GM12878 (cell line): Measurements from ENCODE around the gene DUSP14. TPM values are rescaled to one million over a fixed set of nuclear protein-coding genes. Genes with fewer than 3 reads are reported as not detected.

Experiments
- ATAC-seq: fragments of 200-7000 bp; cut with Tn5 transposase; 3 replicates; pipeline ENCODE4 v1.9.1; 2020; ENCODE audit warnings: mild to moderate bottlenecking, moderate library complexity
- BruUV-seq: library from RNA; stranded (reverse); fragments of 400-500 nt; replicated peaks from 2 replicates; lab custom pipeline; 2021; lab: Mats Ljungman, UMichigan
- CTCF ChIA-PET: fragments of 300-600 bp; sonication (Branson Sonifier 250); formaldehyde crosslinking; extraction: SDS; loops from one replicate; lab custom pipeline; 2021; ENCODE audit warnings: inconsistent platforms; lab: Yijun Ruan, JAX
- POLR2A ChIA-PET: fragments of 350-600 bp; formaldehyde crosslinking; extraction: SDS; loops from one replicate; lab custom pipeline; 2021; ENCODE audit warnings: inconsistent platforms; lab: Charles Lee
- RAD21 ChIA-PET: fragments of 300-600 bp; sonication (Branson Sonifier 250); formaldehyde crosslinking; loops from one replicate; lab custom pipeline; 2023; ENCODE audit warnings: antibody characterized with exemption; ENCODE audit not compliant: unreplicated experiment; lab: Charles Lee
- SMC1A ChIA-PET: fragments of 300-600 bp; sonication (Branson Sonifier 250); formaldehyde crosslinking; loops from one replicate; lab custom pipeline; 2023; ENCODE audit not compliant: unreplicated experiment, uncharacterized antibody; lab: Charles Lee
- DNase-seq: peaks from one replicate; pipeline ENCODE4 v3.0.0-alpha.2; 2011; ENCODE audit warnings: low read depth, low spot score
- FAIRE-seq: peaks from 3 replicates; lab custom pipeline; 2011; peaks lifted over from hg19 to GRCh38; lab: Jason Lieb, UNC
- H2AFZ ChIP-seq: 2 replicates; pipeline ENCODE4 v1.6.0; 2011; ENCODE audit warnings: low read depth, low read length, control low read depth; ENCODE audit not compliant: control insufficient read depth
- H3K27ac ChIP-seq: 2 replicates; pipeline ENCODE4 v1.5.1; 2011; ENCODE audit warnings: control low read depth; ENCODE audit not compliant: control insufficient read depth, insufficient read depth
- H3K27me3 ChIP-seq, 2 experiments: replicated peaks in 1 of 2; 2 replicates each; pipeline versions ENCODE4 v1.6.0 to v1.6.1; 2011; ENCODE audit warnings: low read length in 1 of 2; ENCODE audit not compliant: control insufficient read depth in 2 of 2, insufficient read depth in 2 of 2
- H3K36me3 ChIP-seq, 2 experiments: 2 replicates each; pipeline ENCODE4 v1.5.1; 2011; ENCODE audit warnings: low read length in 1 of 2; ENCODE audit not compliant: control insufficient read depth in 2 of 2, insufficient read depth in 2 of 2
- H3K4me1 ChIP-seq: 2 replicates; pipeline ENCODE4 v1.6.1; 2011; ENCODE audit warnings: mild to moderate bottlenecking, low read length, moderate library complexity, mixed read lengths; ENCODE audit not compliant: control insufficient read depth, insufficient read depth
- H3K4me2 ChIP-seq: 2 replicates; pipeline ENCODE4 v1.6.0; 2011; ENCODE audit warnings: control low read depth; ENCODE audit not compliant: control insufficient read depth, insufficient read depth
- H3K4me3 ChIP-seq: fragments of 200-600 bp; sonication (generic); 2 replicates; pipeline ENCODE4 v1.5.1; 2016
- H3K79me2 ChIP-seq: 2 replicates; pipeline ENCODE4 v1.6.0; 2011; ENCODE audit warnings: low read length; ENCODE audit not compliant: control insufficient read depth, insufficient read depth
- H3K9ac ChIP-seq: 2 replicates; pipeline ENCODE4 v1.8.0; 2011; ENCODE audit warnings: low read length, control low read depth, mixed read lengths; ENCODE audit not compliant: control insufficient read depth, insufficient read depth
- H3K9me3 ChIP-seq: replicated peaks from 3 replicates; pipeline ENCODE4 v1.5.1; 2011; ENCODE audit warnings: mild to moderate bottlenecking, low read length; ENCODE audit not compliant: control insufficient read depth, insufficient read depth
- H4K20me1 ChIP-seq: 2 replicates; pipeline ENCODE4 v1.6.0; 2011; ENCODE audit not compliant: control insufficient read depth, insufficient read depth
- ATF3 ChIP-seq: IDR thresholded peaks from 2 replicates; pipeline ENCODE4 v1.6.1; 2011; ENCODE audit warnings: low read depth, mild to moderate bottlenecking, low read length, moderate library complexity, borderline replicate concordance; ENCODE audit errors: extremely low read depth
- CREB1 ChIP-seq: IDR thresholded peaks from 2 replicates; pipeline ENCODE4 v1.6.1; 2012; ENCODE audit warnings: low read depth, mild to moderate bottlenecking, inconsistent platforms
- CUX1 ChIP-seq: IDR thresholded peaks from 2 replicates; pipeline ENCODE4 v1.6.1; 2012; ENCODE audit warnings: improper control_type of control experiment, low read depth, low read length; ENCODE audit not compliant: insufficient replicate concordance
- FOXK2 ChIP-seq: fragments of 450-650 bp; IDR thresholded peaks from 2 replicates; pipeline ENCODE4 v1.6.1; 2017; ENCODE audit warnings: mild to moderate bottlenecking, moderate library complexity
- GATAD2B ChIP-seq: fragments of 450-650 bp; conservative IDR thresholded peaks from 2 replicates; pipeline ENCODE4 v1.6.1; 2017; ENCODE audit warnings: low read depth, mild to moderate bottlenecking, moderate library complexity
- IKZF1 ChIP-seq: fragments of 450-650 bp; conservative IDR thresholded peaks from 2 replicates; pipeline ENCODE4 v1.6.1; 2017; ENCODE audit warnings: antibody characterized with exemption, mild to moderate bottlenecking
- NFYB ChIP-seq: IDR thresholded peaks from 2 replicates; pipeline ENCODE4 v1.6.1; 2011; ENCODE audit warnings: low read depth, mild to moderate bottlenecking, low read length, improper control_type of control experiment, moderate library complexity; ENCODE audit not compliant: insufficient read depth
- NR2C2 ChIP-seq: IDR thresholded peaks from 2 replicates; pipeline ENCODE4 v1.6.1; 2011; ENCODE audit warnings: borderline replicate concordance, low read depth; ENCODE audit not compliant: control insufficient read depth, insufficient read length
- POLR2A ChIP-seq: IDR thresholded peaks from 2 replicates; pipeline ENCODE4 v1.6.1; 2011; ENCODE audit warnings: low read depth, mild to moderate bottlenecking, low read length
- RB1 ChIP-seq: fragments of 450-650 bp; formaldehyde crosslinking; IDR thresholded peaks from 2 replicates; pipeline ENCODE4 v1.6.1; 2017; ENCODE audit warnings: mild to moderate bottlenecking, borderline replicate concordance
- RELB ChIP-seq: fragments of 450-650 bp; IDR thresholded peaks from 2 replicates; pipeline ENCODE4 v1.6.1; 2017; ENCODE audit warnings: low read depth, mild to moderate bottlenecking, moderate library complexity
- REST ChIP-seq: IDR thresholded peaks from 2 replicates; pipeline ENCODE4 v1.6.1; 2012; ENCODE audit warnings: mild to moderate bottlenecking, low read depth, low read length
- WGBS: methylation state at CpG from one replicate; pipeline ENCODE4 v1.1.6; 2016; ENCODE audit warnings: low lambda C conversion rate; ENCODE audit not compliant: insufficient replicate concordance, insufficient coverage; ENCODE audit errors: missing lambda C conversion rate; 5-methylcytosine and 5-hydroxymethylcytosine counted together
- in situ Hi-C: fragments of 300-500 bp; cut with MboI; formaldehyde crosslinking; loops from 9 replicates; pipeline ENCODE4 v1.14.3; 2018; ENCODE audit warnings: mixed read lengths
- intact Hi-C: fragments of 100-400 bp; cut with micrococcal nuclease; formaldehyde crosslinking; loops from one replicate; pipeline ENCODE4 v1.14.2; 2022; ENCODE audit not compliant: unreplicated experiment
- polyA plus RNA-seq, 11 experiments: library from polyadenylated mRNA; depleted of rRNA in 4 of 11; unstranded in 6 of 11; stranded (reverse) in 5 of 11; fragments of >200 nt; fragmentation: Nextera tagmentation in 4 of 11; fragmentation: Illumina TruSeq in 1 of 11; extraction: Ambion mirVana in 4 of 11; extraction: Trizol in 1 of 11; gene quantifications; 1 replicate in 1 of 11; 2 replicates in 10 of 11; pipeline versions ENCODE4 v1.2.1 to v1.2.3, GENCODE V29; 2011 to 2016; ENCODE audit warnings: inconsistent platforms in 2 of 11, missing spikeins in 2 of 11, low read depth in 1 of 11
- total RNA-seq, 4 experiments: library from RNA; depleted of rRNA in 3 of 4; stranded (reverse); fragments of >200 nt in 3 of 4; fragmentation: Illumina TruSeq in 1 of 4; extraction: Trizol in 1 of 4; gene quantifications; 2 replicates each; pipeline versions ENCODE4 v1.2.1 to v1.2.3, GENCODE V29; 2013 to 2021

The DUSP14 gene
- total and polyA plus RNA-seq, 10 of the 15 experiments (the other 5 are each of a cell fraction or from before 2014, with no cell fraction given) = 14.5 to 36.5 (median 24.4) TPM

- BruUV-seq = no TSS peak
- ATAC-seq = no peak
- no peak overlapping the region for H3K27ac ChIP-seq
- H4K20me1 ChIP-seq = no peaks in the 10 kb centered on the region
- H3K4me2 ChIP-seq = no peak overlapping the region
- SMC1A ChIA-PET = interaction anchor here (0.8 to 2.5 kb wide), 6 partner anchors 9 to 113 kb away, joined by 3 to 5 read pairs (median 3); no protein-coding TSS in a partner anchor
- POLR2A ChIA-PET = interaction anchor here (0.7 kb wide), 1 partner anchor 1961 kb away, joined by 12 read pairs; no protein-coding TSS in a partner anchor
- no peak overlapping the region for H3K9ac ChIP-seq
- no peaks in the 10 kb centered on the region for H3K9me3 ChIP-seq
- RAD21 ChIA-PET = interaction anchor here (1.1 kb wide), 1 partner anchor 56 kb away, joined by 3 read pairs; no protein-coding TSS in a partner anchor
- H3K27me3 ChIP-seq = no peaks in the 10 kb centered on the region
- TF ChIP-seq NFYB (no peak), GATAD2B (no peak), NR2C2 (no peak), FOXK2 (no peak), REST (no peak), IKZF1 (no peak), POLR2A (no peak), CUX1 (no peak), RB1 (no peak), RELB (no peak), ATF3 (no peak), CREB1 (no peak)
- TF ChIP-seq, all 136 proteins: peak for 0
- Histone ChIP-seq H3K36me3 (no peaks in the 10 kb centered on the region), H3K4me1 (peaks cover 22% of the 10 kb centered on the region), H2AFZ (no peak overlapping the region), H3K4me3 (no peak overlapping the region), H3K79me2 (peaks cover 8% of the 10 kb centered on the region)
- intact Hi-C loops = no loop called here
- DNase-seq (no peak), FAIRE-seq (no peak)
- 91% methylated on average over 1 of the region's 1 CpG for WGBS
- in situ Hi-C loops = no loop called here
- CTCF ChIA-PET = interaction anchor here (0.8 to 1.5 kb wide), 3 partner anchors 11 to 329 kb away, joined by 3 read pairs; no protein-coding TSS in a partner anchor
Measured at GRCh38 chr17:37485938-37486570, 3.6 kb upstream of the DUSP14 start.
